Large intestine (tissue), 3 donors: Measurements from ENCODE around the gene PACSIN1. TPM values are rescaled to one million over a fixed set of nuclear protein-coding genes. Genes with fewer than 3 reads are reported as not detected.

Experiments
- DNase-seq, 2 donors: peaks; one replicate each; pipeline versions ENCODE4 v3.0.0 to v3.0.0-alpha.2; 2013
- H3K27ac ChIP-seq: one replicate; pipeline ENCODE4 v1.5.1; 2013; ENCODE audit warnings: low read length
- H3K27me3 ChIP-seq: 2 replicates; pipeline ENCODE4 v1.6.1; 2013; ENCODE audit warnings: low read length; ENCODE audit not compliant: control insufficient read depth, insufficient read depth
- H3K36me3 ChIP-seq: 2 replicates; pipeline ENCODE4 v1.6.1; 2013; ENCODE audit warnings: low read length; ENCODE audit not compliant: control insufficient read depth, insufficient read depth
- H3K4me1 ChIP-seq: one replicate; pipeline ENCODE4 v1.6.1; 2013; ENCODE audit warnings: low read length; ENCODE audit not compliant: control insufficient read depth, insufficient read depth
- H3K4me3 ChIP-seq: one replicate; pipeline ENCODE4 v1.5.1; 2013; ENCODE audit warnings: low read length
- H3K9me3 ChIP-seq: one replicate; pipeline ENCODE4 v1.6.1; 2013; ENCODE audit warnings: mild to moderate bottlenecking, low read depth, low read length, moderate library complexity; ENCODE audit not compliant: control insufficient read depth
- WGBS: methylation state at CpG from one replicate; pipeline ENCODE4 v1.1.5; 2013; ENCODE audit warnings: low lambda C conversion rate; ENCODE audit not compliant: insufficient coverage; 5-methylcytosine and 5-hydroxymethylcytosine counted together
- polyA plus RNA-seq: library from polyadenylated mRNA; unstranded; fragments of 120-200 nt; gene quantifications from one replicate; pipeline ENCODE4 v1.2.1, GENCODE V29; 2013

The PACSIN1 gene
- polyA plus RNA-seq, 1 donor, result 0.33 TPM

- no peaks in the 10 kb centered on the region for H3K27me3 ChIP-seq
- no CpG with 5 or more reads among the region's 8 CpGs for WGBS
- no peaks in the 10 kb centered on the region for H3K36me3 ChIP-seq
- H3K9me3 ChIP-seq, result no peaks in the 10 kb centered on the region
- H3K4me1 ChIP-seq, result peaks cover 4% of the 10 kb centered on the region
- H3K4me3 ChIP-seq, result no peak overlapping the region
- peak in 1 of 2 donors; percentile 32 for DNase-seq
- H3K27ac ChIP-seq, result no peak overlapping the region
Measured at GRCh38 chr6:34573567-34574183, 107.8 kb downstream of the PACSIN1 start.

GRCh38 chr6:34574647-34575293 lies 108.9 kb downstream of the PACSIN1 start:
- 80% methylated on average over 1 of the region's 10 CpGs for WGBS

GRCh38 chr6:34575326-34575725 lies 109.5 kb downstream of the PACSIN1 start:
- no peaks in the 10 kb centered on the region for H3K9me3 ChIP-seq
- no peaks in the 10 kb centered on the region for H3K36me3 ChIP-seq
- no CpG with 5 or more reads among the region's 3 CpGs for whole genome bisulfite sequencing
- H3K4me1 ChIP-seq, result peaks cover 4% of the 10 kb centered on the region
- H3K27ac ChIP-seq, result no peak overlapping the region
- H3K4me3 ChIP-seq, result no peak overlapping the region
- no peak for DNase-seq
- no peaks in the 10 kb centered on the region for H3K27me3 ChIP-seq

More at GRCh38 chr6:34574647-34575293, 108.9 kb downstream of the PACSIN1 start:
- Histone ChIP-seq H3K27me3 (no peaks in the 10 kb centered on the region), H3K4me3 (no peak overlapping the region), H3K4me1 (peaks cover 4% of the 10 kb centered on the region), H3K27ac (no peak overlapping the region), H3K9me3 (no peaks in the 10 kb centered on the region), H3K36me3 (no peaks in the 10 kb centered on the region)
- DNase-seq, result no peak

- no peak overlapping the region for H3K27ac ChIP-seq
- no peaks in the 10 kb centered on the region for H3K9me3 ChIP-seq
- H3K4me3 ChIP-seq, result no peak overlapping the region
- H3K27me3 ChIP-seq, result no peaks in the 10 kb centered on the region
- no CpG with 5 or more reads among the region's 18 CpGs for WGBS
- H3K4me1 ChIP-seq, result peaks cover 4% of the 10 kb centered on the region
- no peak for DNase-seq
- H3K36me3 ChIP-seq, result no peaks in the 10 kb centered on the region
Measured at GRCh38 chr6:34576286-34576955, 110.5 kb downstream of the PACSIN1 start.

DNA sequence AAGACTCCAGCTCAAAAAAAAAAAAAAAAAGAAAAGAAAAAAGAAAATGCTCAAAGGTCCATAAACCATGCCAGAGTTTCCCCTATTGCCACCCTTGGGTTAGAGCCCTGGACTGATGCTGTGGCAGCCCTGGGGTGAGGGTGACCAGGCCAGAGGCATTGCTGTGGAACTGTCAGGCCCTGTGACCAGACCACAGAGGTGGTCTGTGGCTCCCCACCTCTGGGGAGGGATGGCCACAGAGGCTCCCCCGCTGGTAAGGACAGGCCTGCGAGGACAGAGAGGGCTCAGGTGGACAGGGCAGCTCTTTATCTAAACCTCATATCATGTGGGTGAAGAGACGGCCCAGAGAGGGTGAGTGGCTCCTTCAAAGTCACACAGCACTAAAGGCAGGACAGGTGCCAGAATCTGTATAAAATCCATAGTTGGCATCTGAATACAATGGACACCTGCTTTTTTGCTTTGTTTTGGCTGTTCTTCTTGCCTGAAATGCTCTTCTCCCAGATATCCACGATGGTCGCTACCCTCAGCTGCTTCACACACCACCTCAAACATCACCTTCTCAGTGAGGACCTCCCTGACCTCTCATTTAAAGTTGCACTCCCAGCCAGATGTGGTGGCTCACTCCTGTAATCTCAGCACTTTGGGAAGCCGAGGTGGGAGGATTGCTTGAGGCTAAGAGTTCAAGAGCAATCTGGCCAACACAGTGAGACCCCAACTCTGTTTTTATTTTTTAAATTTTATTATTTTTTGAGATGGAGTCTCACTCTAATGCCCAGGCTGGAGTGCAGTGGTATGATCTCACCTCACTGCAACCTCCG lies 112.8 kb downstream of the PACSIN1 start:
- no peak overlapping the region for H3K4me3 ChIP-seq
- no peaks in the 10 kb centered on the region for H3K36me3 ChIP-seq
- no peak for DNase-seq
- no peaks in the 10 kb centered on the region for H3K27me3 ChIP-seq
- 100% methylated on average over 1 of the region's 7 CpGs for WGBS
- no peak overlapping the region for H3K27ac ChIP-seq
- H3K4me1 ChIP-seq, result peaks cover 3% of the 10 kb centered on the region
- no peaks in the 10 kb centered on the region for H3K9me3 ChIP-seq

DNA sequence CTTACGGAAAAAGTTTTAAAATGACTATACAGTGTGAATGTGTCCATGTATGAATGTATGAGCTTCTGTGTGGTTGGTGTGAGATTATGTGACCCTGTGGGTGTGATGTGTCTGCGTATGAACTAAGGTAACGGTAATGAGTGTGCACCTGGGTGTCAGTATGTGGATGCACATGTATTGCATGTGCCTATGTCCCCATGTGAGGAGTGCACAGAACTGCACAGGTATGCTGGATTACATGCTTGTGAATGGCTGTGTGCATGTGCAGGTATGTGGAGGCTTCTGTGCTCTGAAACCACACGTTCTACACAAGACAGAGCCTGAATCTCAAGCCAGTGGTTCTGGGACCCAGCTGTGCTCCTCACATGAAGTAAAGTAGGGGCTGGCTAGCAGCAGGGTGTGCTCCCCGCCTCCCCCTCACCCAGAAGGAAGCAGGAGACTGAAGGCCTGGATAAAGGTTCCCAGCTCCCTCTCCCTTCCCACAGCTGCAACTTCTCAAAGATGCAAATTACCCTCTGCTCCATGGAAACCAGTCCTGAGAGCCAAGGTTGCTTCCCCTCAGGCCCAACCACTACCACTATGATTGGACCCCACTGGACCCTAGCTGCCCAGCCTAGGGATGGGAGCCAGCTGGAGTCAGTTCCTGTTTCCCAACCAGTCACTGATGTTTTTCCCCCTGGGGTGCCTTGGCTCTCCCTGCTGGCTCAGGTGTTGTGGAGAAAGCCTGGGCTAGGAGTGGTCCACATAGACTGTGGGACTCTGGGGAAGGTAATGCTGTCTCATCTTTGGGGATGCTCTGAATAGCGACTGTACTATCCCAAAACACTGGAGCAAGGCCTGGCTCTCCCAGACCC lies 115.1 kb downstream of the PACSIN1 start:
- peak in 1 of 2 donors; percentile 19 for DNase-seq
- no peak overlapping the region for H3K27ac ChIP-seq
- 83% methylated on average over 1 of the region's 6 CpGs for WGBS
- H3K27me3 ChIP-seq, result no peaks in the 10 kb centered on the region
- H3K36me3 ChIP-seq, result peaks cover 5% of the 10 kb centered on the region
- H3K4me1 ChIP-seq, result no peaks in the 10 kb centered on the region
- no peak overlapping the region for H3K4me3 ChIP-seq
- no peaks in the 10 kb centered on the region for H3K9me3 ChIP-seq

- no CpG with 5 or more reads among the region's 4 CpGs for WGBS
- no peak for DNase-seq
- no peaks in the 10 kb centered on the region for H3K9me3 ChIP-seq
- H3K27me3 ChIP-seq, result no peaks in the 10 kb centered on the region
- H3K4me3 ChIP-seq, result no peak overlapping the region
- H3K4me1 ChIP-seq, result no peaks in the 10 kb centered on the region
- no peak overlapping the region for H3K27ac ChIP-seq
- peaks cover 7% of the 10 kb centered on the region for H3K36me3 ChIP-seq
Measured at GRCh38 chr6:34581561-34581920, 115.7 kb downstream of the PACSIN1 start.

DNA sequence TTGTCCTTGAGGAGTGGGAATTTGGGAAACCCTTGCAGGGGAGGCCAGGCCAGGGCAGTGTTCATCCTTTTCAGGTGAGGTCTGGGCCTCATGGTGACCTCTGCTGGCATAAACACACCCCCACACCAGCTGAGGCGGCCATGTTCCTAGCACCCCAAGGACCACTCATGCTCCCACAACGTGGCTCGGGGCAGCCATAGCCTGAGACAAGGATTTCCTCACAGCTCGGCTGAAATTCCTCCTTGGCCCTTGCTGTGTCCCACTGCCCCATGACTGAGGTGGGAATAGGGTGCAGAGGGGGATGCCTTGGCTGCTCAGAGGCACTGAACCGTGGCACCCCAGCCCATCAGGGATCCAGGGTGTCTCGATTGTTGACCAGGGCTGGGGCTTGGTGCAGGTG lies 117.6 kb downstream of the PACSIN1 start:
- WGBS, result no CpG with 5 or more reads among the region's 6 CpGs
- Histone ChIP-seq H3K4me3 (no peak overlapping the region), H3K9me3 (no peaks in the 10 kb centered on the region), H3K27me3 (no peaks in the 10 kb centered on the region), H3K4me1 (no peaks in the 10 kb centered on the region), H3K36me3 (peaks cover 17% of the 10 kb centered on the region), H3K27ac (no peak overlapping the region)
- no peak for DNase-seq

DNA sequence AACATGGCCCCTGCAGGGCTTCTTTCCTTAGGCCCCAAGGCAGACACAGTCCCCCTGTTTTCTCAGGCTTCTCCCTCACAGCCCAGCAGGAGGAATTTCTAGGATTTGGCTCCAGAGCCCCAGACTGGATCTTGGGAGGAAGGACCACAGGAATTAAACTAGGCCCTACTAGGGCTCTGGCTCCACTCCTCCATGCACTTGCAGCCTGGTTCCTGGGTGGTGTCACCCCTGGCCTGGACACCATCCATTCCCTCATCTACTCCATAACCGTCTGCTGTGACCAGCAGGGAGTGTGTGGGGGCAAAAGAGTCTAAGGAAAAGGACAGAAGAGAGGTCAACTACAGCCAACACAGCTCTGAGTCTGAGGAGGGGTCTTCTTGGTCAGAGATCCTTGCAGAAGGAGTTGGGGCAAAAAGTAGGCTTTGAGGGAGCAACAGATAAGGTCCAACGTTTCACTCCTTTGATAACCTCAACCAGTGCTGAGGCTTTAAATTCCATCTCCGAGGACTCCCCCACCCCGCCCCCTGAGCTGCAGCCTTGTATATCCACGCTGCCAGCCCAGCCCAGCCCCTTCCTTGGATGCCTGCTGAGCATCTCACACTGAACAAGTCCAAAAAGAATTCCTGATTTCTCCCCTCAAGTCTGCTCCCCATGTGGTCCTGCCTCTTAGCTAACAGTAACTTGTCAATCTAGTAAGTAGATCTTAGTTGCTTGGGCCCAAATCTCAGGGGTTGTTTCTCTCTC lies 118.2 kb downstream of the PACSIN1 start:
- Histone ChIP-seq H3K27ac (no peak overlapping the region), H3K4me1 (no peaks in the 10 kb centered on the region), H3K4me3 (no peak overlapping the region), H3K36me3 (peaks cover 22% of the 10 kb centered on the region), H3K27me3 (no peaks in the 10 kb centered on the region), H3K9me3 (no peaks in the 10 kb centered on the region)
- WGBS, result no CpG with 5 or more reads among the region's 5 CpGs
- no peak for DNase-seq
